Measurements from ENCODE around the gene ANKRD60.

The ANKRD60 gene

DNA sequence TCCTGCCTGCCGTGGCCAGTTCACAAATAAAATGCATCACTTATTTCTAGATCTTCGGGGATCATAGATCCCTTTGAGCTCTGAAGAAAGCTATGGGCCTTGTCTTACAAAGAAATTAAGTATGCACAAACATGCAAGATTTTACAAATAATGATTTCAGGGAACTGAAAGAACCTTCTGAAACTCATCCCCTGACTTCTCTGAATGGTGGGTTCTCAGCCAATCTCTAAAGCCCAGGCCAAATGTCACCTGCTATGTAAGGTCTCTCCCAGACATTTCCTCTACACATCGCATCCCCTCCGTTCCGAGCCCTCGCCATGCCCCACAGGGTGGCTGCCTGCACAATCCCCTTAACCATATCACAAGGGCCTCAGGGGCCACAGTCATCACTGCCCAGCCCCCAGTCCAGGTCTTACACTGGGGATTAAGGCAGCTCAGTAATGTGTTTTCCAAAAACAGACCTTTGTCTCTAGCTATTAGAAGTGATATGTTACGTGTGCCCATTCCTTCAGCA, 16.1 kb upstream of the ANKRD60 start:
- DNase-seq = no peak

DNA sequence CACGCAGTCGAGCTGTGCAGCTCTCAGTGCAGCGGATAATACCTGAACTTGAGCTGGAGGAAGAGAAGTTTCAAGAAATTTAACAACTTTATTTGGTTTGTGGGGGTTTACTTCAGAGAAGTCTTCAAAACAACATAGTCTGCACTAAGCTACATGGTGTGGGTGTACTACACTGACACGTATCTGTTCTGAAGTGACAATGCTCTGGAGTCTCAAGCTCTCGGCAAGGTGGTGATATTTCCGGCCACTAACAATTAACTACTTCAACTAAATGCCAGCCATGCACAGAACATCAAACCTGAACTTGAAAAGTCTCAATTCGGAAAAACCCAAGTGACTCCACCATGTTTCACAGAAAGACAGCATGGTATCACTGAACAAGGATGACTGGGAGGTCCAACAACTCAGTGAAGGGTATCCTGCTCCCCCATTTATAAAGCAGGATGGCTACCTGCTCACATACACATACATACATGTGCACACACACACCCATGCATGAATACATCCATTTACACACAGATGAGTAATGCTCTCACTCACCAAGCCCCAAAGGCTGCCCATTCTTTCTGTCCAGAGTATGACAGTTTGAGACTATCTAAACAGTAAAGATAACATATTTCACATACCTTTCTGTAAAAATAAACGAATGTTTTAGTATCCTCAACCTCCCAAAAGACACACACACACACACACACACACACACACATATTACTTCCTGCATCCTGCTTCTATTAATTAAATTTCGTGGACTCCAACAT, 15.4 kb upstream of the ANKRD60 start:
- no peak for DNase-seq

DNA sequence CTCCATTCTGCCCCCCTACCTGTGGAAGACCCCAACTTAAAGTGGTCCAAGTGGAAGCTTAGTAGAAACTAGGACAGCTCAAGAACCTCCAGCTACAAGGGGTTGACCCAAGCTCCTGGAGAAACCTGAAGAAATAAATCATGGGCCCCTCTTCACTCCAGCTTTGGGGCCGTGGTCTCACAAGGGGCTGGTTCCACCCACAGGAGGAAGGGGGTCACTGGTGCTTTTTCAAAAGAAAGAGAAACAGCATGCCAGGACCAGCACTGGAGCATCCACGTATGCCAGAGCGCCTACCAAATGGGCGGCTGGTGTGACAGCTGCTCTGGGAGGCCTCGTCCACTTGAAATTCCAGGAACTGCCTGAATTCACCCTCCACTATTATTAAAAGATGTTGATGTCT, 14.4 kb upstream of the ANKRD60 start:
- DNase-seq = no peak

DNA sequence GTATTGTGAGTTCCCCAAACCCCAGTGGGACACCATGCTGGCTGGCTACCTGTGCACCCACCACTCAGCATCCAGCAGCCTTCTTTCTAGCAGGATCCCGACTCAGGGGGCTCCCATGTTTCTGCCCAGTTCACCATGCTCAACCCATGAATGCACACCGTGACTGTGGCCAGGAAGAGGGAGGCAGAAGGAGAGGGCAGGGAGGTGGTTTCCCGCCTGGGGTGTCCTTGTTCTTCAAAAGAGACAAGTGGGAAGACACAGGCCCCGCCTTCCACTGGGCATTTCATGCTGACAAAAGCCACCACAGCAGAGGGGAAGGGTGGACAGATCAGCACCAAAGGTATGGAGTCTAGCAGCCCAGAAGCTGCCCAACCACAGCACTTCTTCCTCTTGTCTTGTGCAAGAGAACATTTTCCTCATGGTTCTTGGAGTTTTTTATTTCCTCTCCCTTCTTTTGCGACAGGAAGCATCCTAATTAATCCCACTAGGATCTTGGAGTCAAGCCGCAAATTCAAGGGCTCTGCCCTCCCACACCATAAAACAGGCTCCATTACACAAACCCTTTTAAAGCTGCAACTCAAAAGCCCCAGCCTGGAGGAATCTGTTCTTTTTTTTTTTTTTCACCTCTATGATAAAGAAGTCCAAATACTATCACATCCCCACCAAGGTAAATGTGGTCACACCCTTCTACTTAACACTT, 13.5 kb upstream of the ANKRD60 start:
- no peak for DNase-seq

DNA sequence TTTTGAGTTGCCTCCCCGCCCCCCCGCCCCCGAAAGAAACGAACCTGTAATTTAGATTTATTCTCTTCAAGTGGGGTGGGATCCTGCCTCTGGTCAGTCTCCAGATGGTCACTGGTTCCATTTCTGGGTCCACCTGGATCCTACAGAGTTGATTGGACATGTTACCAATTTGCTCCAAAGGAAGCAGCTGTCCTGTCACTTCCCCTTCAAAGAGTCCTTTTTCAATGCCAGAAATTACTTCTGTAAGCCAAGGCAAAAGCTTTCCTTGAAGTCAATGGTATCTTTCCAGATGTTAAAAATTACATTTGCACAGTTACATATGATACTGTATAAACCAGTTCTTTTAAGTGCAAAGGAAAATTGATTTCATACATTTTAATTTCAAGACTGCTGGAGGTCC, 12.0 kb upstream of the ANKRD60 start:
- DNase-seq = no peak

DNA sequence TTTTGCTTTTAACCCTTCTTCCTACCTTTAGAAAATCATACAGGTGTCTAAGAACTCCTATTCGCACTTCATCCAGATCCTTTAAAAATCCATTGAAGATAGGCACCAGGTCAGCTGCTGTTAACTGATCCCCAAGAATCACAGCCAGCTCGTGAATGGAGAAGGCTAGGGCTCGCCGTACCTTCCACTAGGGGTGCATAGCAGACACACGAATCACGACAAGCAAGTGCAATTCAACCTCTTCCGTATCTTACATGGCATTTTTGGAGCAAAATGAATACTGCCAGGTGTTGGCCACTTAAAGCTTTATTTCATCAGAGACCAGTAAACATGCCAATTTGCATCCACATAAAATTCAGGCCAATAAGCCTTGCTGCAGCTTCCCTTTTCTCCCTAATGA, 10.8 kb upstream of the ANKRD60 start:
- DNase-seq = no peak

DNA sequence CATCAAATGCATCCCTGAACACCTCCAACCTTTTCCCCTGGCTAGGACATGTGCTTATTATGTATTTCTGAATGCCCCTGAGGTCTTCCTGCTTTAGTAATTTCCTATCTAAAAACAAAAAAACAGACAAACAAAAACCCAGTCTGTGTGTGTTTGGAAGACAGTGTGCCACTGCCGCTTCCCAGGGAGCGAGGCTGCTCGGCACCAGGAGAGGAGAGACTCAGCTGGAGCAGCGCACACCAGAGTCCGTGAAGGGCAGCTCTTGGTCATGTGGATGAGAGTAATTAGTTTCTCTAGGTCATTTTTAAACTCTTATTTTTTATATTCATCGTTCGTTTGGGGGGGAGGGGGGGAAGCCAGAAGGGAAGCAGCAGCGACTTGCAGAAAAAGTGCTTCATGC, 10.0 kb upstream of the ANKRD60 start:
- peak; percentile 46 for DNase-seq

DNA sequence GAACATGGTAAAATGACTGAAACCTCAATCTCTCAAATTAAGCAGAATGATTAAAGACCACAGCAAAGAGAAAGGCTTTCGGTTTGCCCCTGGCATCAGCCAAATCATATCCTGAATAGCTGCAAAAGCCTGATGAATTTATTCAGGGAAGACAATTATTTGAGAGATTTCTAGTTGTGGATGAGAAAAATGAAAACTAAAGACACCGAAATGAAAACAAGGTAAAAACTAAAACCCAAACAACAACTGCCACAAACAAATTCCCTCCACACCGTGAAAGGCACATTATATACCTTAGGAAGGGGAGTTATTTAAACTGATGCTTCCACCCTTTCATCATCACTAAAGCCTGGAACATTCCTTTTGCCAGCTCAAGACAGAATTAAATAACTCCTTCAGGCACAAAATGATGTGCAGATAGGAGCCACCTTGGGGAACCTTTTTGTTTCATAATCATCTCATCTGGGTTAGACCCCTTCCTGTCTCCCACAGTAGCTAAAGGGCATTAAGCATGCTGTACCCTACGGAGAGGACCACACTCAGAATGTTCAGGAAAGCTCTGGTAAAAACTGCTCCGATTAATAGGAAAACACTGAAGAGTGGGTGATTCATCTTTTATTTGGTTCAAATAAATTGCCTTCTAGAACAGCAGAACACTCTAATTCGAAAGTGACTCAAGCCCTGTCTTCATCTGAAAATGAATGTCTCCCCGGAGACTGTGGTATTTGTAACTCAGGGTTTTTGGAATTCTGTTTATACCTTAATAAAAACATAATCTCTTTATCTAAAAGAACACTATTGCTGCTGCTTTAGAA, 9.1 kb upstream of the ANKRD60 start:
- DNase-seq = no peak

DNA sequence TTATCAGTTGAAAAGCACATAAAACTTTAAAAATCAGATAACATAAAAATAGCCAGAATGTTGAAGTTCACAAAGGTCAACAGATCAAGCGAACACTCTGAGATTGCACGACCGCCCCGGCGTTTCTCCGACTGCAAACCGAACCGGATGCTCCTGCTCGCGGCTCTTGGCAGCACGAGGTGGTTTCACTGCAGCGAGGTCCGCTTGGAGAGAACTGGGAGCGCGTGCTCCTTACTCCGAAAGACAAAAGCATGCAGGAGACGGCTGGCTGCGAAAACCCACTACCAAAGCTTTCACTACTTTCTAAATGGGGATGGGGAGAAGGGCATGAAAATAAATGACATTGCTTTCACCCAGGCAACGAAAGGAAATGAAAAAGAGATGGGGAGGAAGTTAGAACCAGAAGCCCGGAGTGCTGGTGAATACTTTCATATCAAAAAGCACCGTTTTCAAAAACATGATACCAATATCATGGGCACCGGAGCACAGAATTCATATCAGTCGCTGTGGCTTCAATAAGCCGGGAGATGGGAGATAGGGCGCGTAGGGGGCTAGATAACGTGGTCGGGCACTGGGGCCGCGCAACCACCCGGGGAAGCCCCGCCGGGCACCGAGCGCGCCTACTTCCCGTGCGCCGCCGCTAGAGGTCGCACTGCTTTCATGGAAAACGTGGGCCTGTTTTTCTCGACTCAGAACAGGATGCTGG, 8.3 kb upstream of the ANKRD60 start:
- peak; percentile 90 for DNase-seq

DNA sequence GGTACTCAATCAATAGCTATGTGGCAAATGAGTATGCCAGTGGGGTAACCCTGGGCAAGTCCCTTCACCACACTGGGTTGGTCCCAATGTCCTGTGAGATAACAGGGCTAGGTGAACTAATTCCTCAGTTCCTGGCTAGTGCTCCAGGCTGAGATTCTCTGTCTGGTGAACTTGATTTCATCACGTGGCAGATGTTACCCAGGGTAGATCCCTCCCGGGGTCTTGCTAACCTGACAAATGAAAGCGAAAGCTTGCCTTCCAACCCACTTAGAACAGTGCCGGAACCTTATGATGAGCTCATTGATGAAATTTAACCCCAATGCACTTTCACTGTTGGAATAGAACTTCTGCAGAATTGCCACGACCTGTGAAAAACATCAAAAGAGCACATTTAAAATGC, 6.6 kb upstream of the ANKRD60 start:
- DNase-seq = peak; percentile 16

DNA sequence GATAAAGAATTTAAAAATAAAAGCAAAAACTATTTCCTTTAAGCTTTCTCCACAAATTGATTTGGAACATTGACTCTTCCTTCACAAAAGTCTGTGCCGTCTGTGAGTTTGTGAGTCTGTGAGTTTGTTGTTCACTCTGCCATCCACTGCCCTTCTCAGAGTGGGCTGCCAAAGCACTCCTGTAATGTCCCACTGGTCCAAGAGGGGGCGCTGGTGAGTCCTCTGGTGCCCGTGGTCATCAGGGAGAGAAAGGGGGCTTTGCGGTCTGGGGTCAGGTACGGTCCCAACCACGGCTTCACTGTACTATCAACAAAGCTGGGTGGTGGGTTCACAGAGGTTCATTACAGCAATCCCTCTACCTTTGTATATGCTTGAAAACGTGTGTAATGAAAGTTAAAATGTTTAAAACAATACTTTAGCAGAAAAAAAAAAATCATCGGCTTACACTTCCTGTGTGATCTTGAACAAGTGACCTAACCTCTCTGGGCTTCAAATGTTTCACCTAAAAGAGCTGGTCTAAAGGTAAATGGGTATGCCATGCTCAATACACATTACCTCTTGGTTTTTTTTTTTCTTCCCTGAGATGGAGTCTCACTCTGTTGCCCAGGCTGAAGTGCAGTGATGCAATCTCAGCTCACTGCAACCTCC, 5.6 kb upstream of the ANKRD60 start:
- DNase-seq = no peak

DNA sequence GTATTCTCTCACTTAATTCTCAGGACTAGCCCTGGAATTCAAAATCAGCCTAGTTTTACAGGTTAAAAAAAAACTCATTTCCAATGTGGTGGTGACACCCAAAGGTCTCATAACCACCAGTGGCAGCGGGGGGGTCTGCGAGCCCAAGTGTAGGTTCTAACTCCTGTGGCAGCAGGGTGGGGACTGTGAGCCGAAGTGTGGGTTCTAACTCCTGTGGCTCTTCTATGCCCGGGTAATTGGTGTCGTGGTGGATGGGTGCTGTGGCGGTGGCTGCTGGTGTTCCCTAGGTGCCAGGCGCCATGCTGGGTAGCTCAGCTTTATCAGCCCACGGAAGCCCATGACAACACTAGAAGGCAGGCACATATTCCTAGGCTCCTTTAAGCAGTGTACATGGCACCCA, 4.9 kb upstream of the ANKRD60 start:
- no peak for DNase-seq

DNA sequence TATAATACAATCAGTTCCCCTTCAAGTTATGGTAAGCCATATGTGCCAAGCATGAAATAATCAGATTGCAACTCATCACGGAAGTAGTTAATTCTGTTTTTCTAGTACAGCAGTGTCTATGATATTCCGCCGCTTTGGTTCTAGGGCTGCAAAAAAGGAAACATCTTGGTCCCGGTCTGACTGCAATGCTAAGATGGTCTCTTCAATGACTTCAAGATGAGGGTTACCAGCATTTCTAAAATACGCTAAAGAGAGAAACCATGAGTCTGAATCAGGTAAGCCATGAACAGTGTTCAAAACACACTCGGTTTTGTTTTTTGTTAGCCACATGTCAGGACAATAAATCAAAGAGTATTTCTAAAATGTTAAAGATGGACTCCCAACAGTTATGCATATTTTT, 3.2 kb upstream of the ANKRD60 start:
- peak; percentile 51 for DNase-seq

DNA sequence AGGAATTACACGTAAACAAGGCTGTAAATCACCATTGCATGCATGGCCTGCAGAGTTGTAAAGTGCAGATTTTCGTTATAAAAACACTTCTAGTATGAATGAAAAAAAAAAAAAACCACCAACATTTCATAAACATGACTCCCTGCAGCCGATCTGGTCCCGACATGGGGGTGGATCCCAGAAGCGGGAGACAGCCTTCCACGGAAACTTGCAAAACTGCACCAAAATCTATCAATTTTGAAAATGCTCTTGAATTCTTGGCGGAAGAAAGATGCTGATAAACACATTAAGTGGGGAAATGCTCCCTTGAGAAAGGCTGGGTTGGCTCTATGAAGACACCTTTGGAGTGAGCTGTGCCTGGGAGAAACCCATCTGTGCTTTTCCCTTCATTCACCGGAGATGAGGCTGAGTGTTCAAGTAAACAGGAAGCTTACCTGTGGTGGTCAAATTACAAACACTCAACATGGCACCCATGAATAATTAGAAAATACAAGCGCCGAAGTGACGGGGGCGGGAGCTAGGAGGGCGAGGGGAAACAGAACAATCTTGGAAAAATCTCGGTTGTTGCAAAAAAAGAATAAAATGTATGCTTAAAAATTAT, 845 bp upstream of the ANKRD60 start:
- DNase-seq = peak; percentile 94

DNA sequence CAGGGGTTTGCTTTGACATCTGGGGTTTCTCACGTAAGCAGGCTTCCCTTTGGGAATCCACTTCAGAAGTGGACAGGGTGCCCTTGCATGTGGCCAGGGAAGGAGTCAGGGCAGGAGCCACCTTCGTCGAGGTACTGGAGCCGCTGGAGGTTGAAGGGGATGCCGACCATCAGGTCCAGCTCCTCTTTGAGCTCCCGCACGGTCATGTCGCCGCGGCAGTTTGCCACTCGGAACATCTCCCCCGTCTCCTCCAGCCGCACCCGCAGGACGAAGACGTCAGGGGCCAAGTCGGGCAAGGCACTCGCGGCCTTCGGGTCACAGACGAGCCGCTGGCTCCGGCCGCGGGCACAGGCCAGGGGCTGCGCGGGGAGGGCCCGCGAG, 360 bp downstream of the ANKRD60 start:
- no peak for DNase-seq

DNA sequence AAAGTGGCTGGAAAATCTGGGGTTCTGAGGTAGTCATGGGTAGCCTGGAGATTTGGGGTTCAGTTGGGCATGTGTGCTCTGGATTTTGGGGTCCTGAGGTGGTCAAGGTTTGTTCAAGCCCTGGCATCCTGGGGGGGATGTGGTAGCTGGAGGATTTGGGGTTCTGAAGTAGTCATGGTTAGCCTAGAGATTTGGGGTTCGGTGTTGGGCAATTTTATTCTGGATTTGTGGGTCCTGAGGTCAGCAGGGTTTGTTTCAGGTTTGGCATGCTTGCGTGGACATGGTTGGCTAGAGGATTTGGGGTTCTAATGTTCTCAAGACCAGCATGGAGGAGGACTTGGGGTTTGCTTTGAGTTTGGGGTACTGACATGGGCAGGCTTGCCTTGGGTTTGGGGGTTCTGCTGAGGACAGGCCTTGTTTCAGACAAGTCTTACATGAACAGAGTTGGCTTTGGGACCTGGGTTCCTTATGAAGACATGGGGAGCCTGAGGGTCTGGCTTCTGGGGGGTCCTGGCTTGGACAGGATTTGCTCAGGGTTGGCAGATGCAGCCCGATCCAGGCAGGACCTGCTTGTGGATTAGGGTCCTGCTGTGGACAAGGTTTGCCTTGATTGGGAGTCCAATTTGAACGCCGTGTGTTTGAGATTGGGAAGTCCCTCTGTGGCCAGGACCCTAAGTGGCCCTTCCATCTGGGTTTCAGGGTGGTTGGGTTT, 906 bp downstream of the ANKRD60 start:
- DNase-seq = no peak

DNA sequence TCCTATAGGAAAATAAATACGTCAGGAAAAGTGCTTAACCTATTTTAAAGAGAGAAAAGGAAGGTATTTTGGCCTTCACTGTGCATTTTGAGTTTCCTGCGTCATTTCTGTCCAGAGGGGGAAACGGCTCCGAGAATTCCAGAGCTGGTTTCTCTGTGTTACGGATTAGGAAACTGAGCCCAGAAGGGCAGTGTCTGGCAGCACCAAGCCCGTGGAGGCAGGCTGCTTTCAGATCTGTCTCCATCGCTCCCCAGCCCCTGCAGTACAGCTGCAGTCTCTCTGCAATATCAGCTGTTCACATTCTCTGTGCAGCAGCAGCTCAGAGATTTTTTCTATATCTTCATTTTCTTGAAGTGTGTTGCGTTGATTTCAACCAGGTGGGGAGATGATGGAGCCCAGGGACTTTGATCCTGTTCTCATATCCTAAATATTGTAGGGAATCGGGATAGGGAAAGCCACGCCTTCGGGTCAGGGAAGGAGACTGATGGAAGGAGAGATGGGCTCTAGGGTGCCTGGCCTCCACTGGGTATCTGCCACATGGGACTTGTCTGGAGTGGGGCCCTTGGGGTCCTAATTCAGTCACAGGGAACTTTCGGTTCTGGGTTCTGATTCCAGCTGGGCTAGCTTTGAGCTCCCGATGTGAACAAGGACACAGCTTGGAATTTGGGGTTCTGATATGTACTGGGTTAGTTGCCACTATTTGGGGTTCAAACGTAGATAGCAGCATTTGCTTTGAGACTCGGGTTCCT, 2.8 kb downstream of the ANKRD60 start:
- no peak for DNase-seq

DNA sequence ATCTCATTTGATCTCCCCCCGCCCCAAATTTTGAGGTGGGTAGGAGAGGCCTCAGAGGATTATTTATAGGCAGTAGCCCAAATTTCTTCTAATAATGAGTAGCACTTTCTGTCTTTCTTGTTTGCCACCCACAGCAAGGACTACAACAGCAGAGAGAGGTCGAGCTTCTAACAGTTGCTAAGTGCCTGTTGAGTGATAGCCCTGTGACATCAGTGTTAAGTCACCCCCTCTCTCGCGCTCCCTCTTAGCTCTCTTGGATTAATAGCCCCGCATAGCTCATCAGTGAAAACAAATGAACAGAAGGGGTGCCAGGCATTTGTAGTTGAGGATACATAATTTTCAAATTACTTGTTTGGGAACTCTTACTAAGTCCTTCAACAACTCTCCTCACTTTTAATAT, 3.5 kb downstream of the ANKRD60 start:
- no peak for DNase-seq

DNA sequence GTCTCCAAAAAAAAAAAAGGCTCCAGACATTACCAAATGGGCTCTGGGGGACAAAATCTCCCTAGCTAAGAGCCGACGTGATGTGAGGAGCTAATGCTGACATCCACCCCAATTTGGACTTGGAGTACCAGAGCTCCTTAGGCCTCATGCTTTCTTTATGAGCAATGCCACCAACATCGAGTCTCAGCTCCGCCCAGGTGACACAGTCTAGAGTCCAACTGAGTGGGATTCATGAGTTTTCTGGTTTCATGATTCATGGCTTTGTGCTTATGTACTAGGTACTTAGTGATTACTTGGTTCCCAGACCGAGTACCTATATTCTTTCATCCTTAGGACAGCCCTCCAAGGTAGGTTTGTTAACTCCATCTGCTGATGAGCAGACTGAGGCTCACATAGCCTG, 4.4 kb downstream of the ANKRD60 start:
- no peak for DNase-seq

DNA sequence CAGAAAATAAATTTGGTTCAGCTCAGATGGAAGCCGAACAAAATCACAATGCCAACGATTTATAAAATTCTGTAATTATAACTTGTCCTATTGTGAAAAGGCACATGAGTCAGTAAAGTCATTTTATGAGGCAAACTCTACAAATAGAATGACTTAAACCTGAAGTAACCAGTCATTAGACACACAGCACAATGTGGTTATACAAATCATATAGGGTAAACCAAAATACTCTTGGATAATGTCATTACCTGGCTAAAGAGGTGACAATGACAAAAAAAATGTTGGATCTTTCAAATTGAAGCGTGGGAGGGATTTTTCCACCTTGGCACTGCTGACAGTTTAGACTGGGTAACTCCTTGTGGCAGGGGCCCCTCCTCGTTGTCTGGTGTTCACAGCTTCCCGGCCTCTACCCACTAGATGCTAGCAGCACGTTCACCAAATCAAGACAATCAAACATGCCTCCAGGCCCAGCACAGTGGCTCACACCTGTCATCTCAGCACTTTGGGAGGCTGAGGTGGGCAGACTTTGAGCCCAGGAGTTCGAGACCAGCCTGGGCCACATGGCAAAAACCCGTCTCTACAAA, 5.0 kb downstream of the ANKRD60 start:
- no peak for DNase-seq
